ENCODE data around the gene PTPN6. TPM values are rescaled to one million over a fixed set of nuclear protein-coding genes. Genes with fewer than 3 reads are reported as not detected.

The PTPN6 gene
- total and polyA plus RNA-seq, 2 of the 8 experiments (the other 6 are each of a cell fraction or from before 2014, with no cell fraction given) = 16.3 to 28.4 TPM

DNA sequence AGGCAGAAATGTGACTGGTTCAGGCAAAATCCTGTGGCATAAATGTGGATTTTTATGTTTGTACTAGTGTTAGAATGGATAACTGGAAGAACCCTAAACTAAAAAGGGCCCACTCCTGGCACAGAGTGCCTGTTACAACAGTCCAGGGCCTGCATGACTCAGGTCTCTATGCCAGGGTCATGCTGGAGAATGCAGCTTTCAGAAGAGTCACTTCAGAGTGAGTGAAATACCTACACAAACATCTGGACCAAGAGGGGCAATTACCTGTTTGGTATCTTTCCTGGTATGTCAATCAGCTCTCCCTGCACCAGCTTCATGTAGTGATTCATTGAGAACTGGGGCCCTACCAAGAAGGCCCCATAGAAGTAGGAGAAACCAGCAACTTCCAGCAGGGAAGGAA is 29.6 kb downstream of the PTPN6 start:
- Histone ChIP-seq H3K4me1 (replicated peaks in 1 of 4; ENCODE audit: control insufficient read depth in 3 of 4, insufficient read depth in 4 of 4, low read length in 3 of 4) (peaks cover 0 to 6% (median under 1%) of the 10 kb centered on the region in 4 experiments; a peak in 2 of 7 replicates), H3K9me3 (ENCODE audit: insufficient read depth in 2 of 2, low read depth in 1 of 2, low read length in 1 of 2) (no peaks in the 10 kb centered on the region), H2BK15ac (ENCODE audit: low read length) (no peak overlapping the region), H3K9ac (replicated peaks in 1 of 4; ENCODE audit: extremely low read depth in 1 of 4, low read depth in 3 of 4, low read length in 3 of 4) (no peak overlapping the region), H3K14ac (ENCODE audit: insufficient read length) (no peak overlapping the region), H3K79me1 (ENCODE audit: low read depth, low read length) (0 out of 2 replicates have a peak, but pooled peaks cover 2% of the 10 kb centered on the region), H2AK5ac (ENCODE audit: low read depth, low read length) (no peak overlapping the region), H3K79me2 (ENCODE audit: control insufficient read depth in 1 of 2, insufficient read depth in 2 of 2, low read length in 2 of 2) (no peaks in the 10 kb centered on the region), H4K20me1 (replicated peaks in 1 of 2; ENCODE audit: control insufficient read depth in 1 of 2, insufficient read depth in 2 of 2, low read length in 2 of 2) (peaks cover 5 to 9% of the 10 kb centered on the region in 2 experiments), H2AFZ (ENCODE audit: low read length) (no peak overlapping the region), H3K23me2 (ENCODE audit: low read depth, low read length) (no peaks in the 10 kb centered on the region), H2BK120ac (replicated peaks; ENCODE audit: low read depth, low read length) (no peak overlapping the region), H4K5ac (ENCODE audit: insufficient read length, low read depth, low read length) (no peak overlapping the region), H3K18ac (ENCODE audit: extremely low read depth, low read length) (no peak overlapping the region), H3K56ac (replicated peaks; ENCODE audit: insufficient read length, low read depth, low read length) (no peak overlapping the region), H2BK12ac (ENCODE audit: low read depth, low read length) (no peak overlapping the region), H4K8ac (ENCODE audit: extremely low read depth, insufficient read depth, low read length) (no peak overlapping the region), H2BK5ac (ENCODE audit: low read depth, low read length) (no peak overlapping the region), H3K4me2 (ENCODE audit: insufficient read depth in 1 of 2, low read depth in 2 of 2, low read length in 2 of 2) (no peak overlapping the region), H3K4ac (replicated peaks; ENCODE audit: insufficient read length, low read depth, low read length) (no peak overlapping the region), H3K36me3 (ENCODE audit: control insufficient read depth in 2 of 4, insufficient read depth in 4 of 4, low read length in 3 of 4) (peaks cover 16 to 74% (median 36%) of the 10 kb centered on the region in 4 experiments; a peak in 7 of 8 replicates), H3K23ac (ENCODE audit: insufficient read length) (no peak overlapping the region), H4K91ac (replicated peaks; ENCODE audit: insufficient read length, low read length) (no peak overlapping the region), H3K4me3 (ENCODE audit: extremely low read depth in 1 of 4, insufficient read depth in 2 of 4, low read depth in 3 of 4, low read length in 4 of 4) (no peak overlapping the region), H3K27ac (ENCODE audit: low read depth, low read length) (no peak overlapping the region), H3K27me3 (replicated peaks in 1 of 4; ENCODE audit: control insufficient read depth in 3 of 4, extremely low read depth in 1 of 4, insufficient read depth in 3 of 4, low read length in 3 of 4) (no peaks in the 10 kb centered on the region), H2BK20ac (ENCODE audit: low read length) (no peak overlapping the region)
- ChIA-PET POLR2A (ENCODE audit: partially characterized antibody) (interaction anchor here (0.7 to 30.5 kb wide), 9 partner anchors 8 to 127 kb away, joined by 3 to 1596 read pairs (median 4); partner anchors contain the start of genes ATN1, C12orf57, LPCAT3 and PTPN6), CTCF (ENCODE audit: partially characterized antibody) (interaction anchor here (0.6 to 1.6 kb wide), 4 partner anchors 16 to 112 kb away, joined by 3 to 4 read pairs (median 3); no protein-coding TSS in a partner anchor)
- no peak for FAIRE-seq
- no peak for DNase-seq (ENCODE audit: low read depth in 1 of 2, low spot score in 2 of 2)
- no peak for TF ChIP-seq POU5F1 (IDR thresholded peaks at IDR 0.05; ENCODE audit: low read depth, low read length)
- TF ChIP-seq YY1 (IDR thresholded peaks at IDR 0.05; ENCODE audit: low read depth, low read length) = no peak
- TF ChIP-seq EGR1 (IDR thresholded peaks at IDR 0.05; ENCODE audit: borderline replicate concordance, low read depth, low read length) = no peak
